GM21515 (cell line): ENCODE results near the gene MCM5.

Experiments
- ATAC-seq: cut with Tn5 transposase; IDR thresholded peaks from one replicate; pipeline ENCODE4 v1.9.1; 2021; ENCODE audit not compliant: unreplicated experiment

MCM5 gene

GRCh38 chr22:35400501-35400790, 506 bp downstream of the MCM5 start:
- ATAC-seq: peak; percentile 9

DNA sequence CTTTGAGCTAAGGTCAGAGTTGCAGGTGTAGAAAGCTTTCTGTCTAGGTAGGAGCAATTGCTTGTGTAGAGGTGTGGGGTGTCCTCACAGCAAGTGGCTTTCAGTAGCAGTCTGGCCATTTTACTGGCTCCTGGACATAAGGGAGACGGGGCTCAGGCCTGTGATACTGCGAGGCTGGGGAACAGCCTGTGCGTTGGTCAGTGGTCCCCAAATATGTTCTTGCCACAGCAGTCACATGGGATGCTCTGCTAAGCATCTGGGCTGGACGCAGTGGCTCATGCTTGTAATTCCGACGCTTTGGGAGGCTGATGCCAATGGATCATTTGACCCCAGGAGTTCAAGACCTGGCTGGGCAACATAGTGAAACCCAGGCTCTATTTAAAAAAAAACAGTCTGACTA, 1.9 kb downstream of the MCM5 start:
- ATAC-seq: no peak

DNA sequence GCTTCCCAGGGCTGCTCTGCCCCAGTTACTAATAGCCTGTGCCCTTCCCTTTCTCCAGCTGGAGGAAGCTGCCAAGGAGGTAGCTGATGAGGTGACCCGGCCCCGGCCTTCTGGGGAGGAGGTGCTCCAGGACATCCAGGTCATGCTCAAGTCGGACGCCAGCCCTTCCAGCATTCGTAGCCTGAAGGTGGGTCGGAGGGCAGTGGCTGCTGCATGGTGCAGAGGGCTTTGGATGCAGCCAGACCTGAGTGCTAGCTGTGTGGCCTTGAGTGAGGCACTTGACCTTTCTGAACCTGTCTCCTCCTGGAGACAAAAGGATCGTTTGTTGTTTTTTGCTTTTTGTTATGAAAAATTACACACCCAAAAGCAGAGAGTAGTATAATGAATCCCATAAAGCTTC, 3.4 kb downstream of the MCM5 start:
- no peak for ATAC-seq

GRCh38 chr22:35404176-35404575, 4.2 kb downstream of the MCM5 start:
- ATAC-seq: no peak

DNA sequence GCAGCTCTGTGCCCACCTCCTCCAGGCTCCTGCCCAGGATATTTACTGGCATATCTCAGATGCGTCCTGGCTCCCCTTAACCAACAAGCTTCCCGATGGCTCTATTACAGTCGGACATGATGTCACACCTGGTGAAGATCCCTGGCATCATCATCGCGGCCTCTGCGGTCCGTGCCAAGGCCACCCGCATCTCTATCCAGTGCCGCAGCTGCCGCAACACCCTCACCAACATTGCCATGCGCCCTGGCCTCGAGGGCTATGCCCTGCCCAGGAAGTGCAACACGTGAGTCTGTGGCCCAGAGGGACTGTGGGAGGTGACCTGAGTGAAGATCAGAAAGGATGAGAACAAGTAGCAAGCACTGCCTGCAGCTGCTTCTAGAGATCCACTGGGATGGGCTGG, 6.5 kb downstream of the MCM5 start:
- no peak for ATAC-seq

DNA sequence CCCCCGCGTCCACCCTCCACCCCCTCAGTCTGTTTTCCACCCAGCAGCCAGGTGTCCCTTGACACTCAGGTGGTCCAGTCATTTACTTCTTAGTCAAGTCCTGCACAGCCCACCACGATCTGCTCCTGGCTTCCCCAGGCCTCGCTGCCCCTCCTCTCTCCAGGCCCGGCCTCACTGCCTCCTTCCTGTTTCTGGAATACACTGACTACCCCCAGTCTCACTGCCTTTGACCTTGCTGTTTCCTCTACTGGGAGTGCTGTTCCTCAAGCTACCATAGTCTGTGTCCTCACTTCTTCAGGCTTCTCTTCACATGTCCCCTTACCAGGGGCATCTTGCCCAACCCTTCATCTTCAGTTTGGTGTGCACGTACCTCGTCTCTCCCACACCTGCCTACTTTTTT, 7.4 kb downstream of the MCM5 start:
- ATAC-seq: no peak

- no peak for ATAC-seq
These were observed 10.1 kb downstream of the MCM5 start for GRCh38 chr22:35409783-35410662.

DNA sequence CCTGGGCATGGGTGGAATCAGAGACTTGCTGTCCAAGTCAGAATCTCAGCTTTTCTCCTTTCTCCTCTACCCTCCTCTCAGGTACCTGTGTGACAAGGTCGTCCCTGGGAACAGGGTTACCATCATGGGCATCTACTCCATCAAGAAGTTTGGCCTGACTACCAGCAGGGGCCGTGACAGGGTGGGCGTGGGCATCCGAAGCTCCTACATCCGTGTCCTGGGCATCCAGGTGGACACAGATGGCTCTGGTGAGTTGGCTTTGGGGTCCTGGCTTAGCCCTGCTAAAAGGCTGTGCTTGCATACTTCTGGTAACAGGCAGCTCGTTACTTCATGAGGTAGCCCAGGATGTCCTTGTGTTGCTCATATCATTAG, 10.7 kb downstream of the MCM5 start:
- ATAC-seq: no peak

DNA sequence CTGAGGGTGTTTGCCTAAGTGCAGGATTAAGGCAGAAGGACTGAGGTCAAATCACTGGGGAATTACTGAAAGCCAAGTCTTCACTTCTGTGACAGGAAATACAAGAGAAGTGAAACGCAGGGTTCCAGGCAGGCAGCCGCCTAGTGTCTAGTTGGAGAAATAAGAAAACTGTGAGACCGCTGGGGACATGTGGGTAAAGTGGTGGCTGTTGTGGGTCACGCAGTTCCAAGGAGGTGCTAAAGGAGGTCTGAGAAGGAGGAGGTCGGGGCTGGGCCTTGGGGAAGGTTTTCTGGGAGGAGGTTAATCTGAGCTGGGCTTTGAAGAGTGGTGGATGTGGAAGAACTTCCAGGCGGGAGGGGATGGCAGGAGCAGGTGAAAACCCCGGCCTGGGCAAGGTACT, 11.2 kb downstream of the MCM5 start:
- no peak for ATAC-seq

- no peak for ATAC-seq
These were observed 13.7 kb downstream of the MCM5 start for GRCh38 chr22:35413624-35414023.

- no peak for ATAC-seq
These were observed 17.7 kb downstream of the MCM5 start for GRCh38 chr22:35417606-35418005.

DNA sequence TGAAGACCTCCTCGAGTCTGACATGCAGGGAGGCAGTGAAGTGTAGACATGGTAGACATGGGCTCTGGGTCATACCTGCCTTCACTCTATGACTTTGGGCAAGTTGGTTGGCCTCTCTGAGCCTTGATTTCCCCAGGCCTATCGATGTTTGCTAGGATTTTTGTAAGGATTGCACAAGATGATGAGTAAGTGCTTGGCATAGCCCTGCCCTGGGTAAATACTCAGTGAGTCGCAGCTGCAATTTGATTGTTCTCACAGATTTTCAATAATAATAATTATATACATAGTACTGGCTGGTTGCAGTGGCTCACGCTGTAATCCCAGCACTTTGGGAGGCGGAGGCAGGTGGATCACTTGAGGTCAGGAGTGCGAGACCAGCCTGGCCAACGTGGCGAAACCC, 18.1 kb downstream of the MCM5 start:
- ATAC-seq: no peak

DNA sequence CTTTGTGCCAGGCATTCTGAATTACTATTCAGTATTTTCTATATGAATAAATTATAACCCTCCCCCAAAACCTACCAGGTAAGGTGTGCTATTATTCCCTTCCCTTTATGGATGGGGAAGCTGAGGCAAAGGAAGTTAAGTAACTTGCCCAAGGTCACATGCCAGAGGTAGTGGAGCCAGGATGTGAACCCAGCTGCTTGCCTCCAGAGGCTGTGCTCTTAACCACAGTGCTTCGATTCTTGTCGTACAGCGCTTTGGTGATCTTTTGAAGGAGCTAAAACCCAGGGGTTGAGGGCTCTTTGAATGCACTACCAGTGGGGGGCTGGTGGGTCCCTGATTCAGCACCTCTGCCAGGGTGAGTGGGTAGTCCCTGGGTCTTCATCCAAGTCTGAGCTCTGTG, 18.8 kb downstream of the MCM5 start:
- ATAC-seq: no peak

- ATAC-seq: no peak
These were observed 19.8 kb downstream of the MCM5 start for GRCh38 chr22:35419756-35420155.

DNA sequence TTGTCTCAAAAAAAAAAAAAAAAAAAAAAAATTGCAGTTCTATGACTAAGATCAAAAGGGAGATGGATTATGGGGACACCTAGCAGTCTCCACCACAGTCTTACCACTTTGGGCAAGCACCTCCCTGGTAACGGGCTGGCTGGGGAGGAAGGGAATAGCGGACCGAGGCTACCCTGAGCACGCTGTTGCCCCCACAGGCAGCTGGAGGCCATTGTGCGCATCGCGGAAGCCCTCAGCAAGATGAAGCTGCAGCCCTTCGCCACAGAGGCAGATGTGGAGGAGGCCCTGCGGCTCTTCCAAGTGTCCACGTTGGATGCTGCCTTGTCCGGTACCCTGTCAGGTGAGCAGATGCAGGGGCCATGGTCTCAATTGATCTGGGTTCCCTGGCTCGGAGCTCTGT, 21.2 kb downstream of the MCM5 start:
- no peak for ATAC-seq

DNA sequence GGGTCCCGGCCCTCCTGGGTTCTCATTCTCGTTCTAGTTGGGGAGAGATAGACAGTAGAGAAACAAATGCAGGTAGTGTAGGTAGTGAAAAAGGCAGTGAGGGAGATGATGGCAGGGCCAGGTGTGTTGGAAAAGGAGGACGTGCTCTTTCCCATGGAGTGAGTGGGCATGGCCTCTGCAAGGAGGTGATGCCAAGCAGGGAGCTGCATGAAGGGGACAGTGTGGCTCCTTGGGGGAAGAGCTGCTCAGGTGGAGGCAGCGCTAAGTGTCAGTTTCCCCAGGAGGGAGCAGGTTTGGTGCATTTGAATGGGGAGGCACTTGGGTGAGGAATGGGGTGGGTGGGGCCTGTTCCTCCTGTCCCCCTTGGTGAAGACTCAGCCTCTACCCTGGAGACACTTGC, 22.2 kb downstream of the MCM5 start:
- no peak for ATAC-seq

GRCh38 chr22:35422936-35423335, 23.0 kb downstream of the MCM5 start:
- no peak for ATAC-seq

- no peak for ATAC-seq
These were observed 24.1 kb downstream of the MCM5 start for GRCh38 chr22:35424081-35424480.

DNA sequence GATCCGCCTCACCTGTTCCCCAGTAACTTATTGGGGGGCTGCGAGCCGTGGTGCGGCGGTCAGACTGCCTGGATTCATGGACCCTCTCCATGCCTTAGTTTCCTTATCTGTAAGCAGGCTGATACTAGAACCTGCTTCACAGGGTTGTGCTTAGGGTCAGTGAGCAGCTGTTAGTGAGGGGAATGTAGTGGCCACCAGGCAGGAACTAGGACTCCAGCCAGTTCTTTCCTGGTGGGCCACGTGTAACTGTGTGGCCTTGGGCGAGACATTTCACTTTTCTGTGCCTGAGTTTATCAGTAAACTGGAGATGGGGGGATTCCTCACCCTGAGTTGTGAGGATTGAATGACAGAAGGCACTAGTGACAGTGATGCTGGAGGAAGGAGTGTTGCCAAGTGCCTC, 24.8 kb downstream of the MCM5 start:
- no peak for ATAC-seq

DNA sequence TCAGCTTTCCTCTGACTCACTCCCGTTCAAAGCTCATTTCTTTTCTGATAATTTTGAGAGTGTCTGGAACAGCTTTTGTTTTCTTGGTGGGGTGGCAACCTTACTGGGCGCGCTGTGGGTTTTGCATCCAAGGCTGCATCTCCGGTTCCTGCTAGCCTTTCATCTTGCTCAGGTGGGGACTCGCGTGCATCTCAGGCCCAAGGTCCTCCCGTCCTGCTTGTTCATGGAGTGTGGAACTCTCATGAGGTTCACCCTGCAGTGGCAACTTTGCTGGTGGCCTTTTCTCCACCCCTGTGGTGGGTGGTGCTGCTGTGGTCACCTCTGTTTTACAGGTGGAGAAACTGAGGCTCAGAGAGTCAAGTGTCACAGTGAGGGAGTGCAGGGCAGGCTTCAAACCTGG, 25.6 kb downstream of the MCM5 start:
- ATAC-seq: no peak

- ATAC-seq: no peak
These were observed 26.2 kb downstream of the MCM5 start for GRCh38 chr22:35425971-35426800.

DNA sequence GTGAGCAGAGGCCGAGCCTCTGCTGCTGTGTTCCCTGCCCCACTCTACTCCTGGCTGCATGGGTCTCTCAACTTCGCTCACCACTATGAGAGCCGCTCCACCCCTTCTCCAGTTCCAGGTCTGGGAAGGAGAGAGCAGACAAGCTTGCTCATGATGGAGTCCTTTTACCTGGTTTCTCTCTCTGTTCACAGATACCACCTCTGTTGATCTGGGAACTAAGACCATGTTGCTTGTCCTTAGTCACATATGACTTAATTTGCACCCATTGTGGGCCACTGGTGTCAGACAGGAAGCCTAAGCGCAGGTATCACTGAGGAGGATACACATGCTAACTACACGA, 26.8 kb downstream of the MCM5 start:
- ATAC-seq: no peak

DNA sequence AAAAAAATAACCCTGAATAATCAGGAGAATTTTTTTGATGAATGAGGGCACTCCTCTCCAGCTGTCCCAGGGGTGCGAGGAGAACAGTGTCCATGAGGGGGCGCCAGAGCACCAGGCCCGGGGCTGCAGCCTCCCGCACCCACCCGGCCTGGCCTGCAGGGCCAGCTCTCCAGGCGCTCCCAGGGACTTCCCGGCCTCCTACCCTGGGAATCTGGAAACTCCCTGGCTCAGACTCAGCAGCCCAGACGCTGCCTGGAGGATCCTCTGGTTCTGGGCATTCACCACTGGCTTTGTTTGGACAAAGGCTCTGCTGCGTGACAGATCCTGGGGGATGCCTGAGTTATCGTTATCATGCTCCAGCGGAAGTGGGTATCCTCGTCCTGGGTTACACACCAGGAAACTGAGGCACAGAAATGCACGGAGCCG, 31.0 kb downstream of the MCM5 start:
- ATAC-seq: no peak
